ENCODE results near the gene CLPX. TPM values are rescaled to one million over a fixed set of nuclear protein-coding genes. Genes with fewer than 3 reads are reported as not detected.
A peak's percentile ranks its signal among the peaks of the same experiment; 100 is the strongest.
"Not testable (repeated sequence)": the region's sequence is repeated elsewhere in the genome, so short reads cannot be mapped to it uniquely, and the experiment has no call there.

The CLPX gene
- total RNA-seq, 1 donor from 2014 or later = 47.2 TPM

DNA sequence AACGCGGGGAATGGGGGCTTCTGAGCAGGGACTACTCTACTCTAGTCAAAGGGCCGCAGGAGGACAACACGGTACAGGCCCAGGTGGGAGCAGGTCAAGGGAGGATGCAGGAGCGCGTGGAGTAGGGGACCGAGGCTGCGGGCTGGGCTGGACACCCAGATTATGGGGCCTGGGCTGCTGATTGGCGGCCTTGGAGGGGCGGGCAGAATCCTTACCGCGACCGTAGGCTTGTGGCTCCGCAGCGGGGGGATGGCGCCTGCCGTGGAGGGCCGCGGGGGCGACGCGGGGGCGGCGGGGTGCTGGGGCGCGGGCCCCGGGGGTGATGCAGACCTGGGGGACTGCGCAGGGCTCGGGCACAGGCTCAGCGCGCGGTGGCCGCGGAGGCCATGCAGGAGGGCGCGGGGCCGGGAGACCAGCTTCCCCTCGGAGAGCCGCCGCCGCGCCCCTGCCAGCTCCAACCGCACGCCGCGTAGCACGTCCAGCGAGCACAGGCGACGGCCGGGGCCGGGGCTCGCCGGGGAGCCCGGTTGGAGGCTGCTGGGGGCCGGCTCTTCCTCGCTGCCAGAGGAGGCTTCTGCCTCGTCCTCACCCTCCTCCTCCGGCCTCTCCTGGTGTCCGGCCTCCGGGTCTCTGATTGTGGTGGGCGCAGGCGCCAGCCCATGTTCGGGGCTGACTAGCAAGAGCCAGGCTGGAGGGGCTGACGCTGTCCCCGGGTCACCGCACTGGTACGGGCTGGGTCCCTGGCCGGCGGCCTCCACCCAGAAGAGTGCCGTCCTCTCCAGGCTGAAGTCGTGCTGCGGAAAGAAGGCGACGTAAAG lies 83.0 kb downstream of the CLPX start:
- no peak for DNase-seq (ENCODE audit: low spot score)

DNA sequence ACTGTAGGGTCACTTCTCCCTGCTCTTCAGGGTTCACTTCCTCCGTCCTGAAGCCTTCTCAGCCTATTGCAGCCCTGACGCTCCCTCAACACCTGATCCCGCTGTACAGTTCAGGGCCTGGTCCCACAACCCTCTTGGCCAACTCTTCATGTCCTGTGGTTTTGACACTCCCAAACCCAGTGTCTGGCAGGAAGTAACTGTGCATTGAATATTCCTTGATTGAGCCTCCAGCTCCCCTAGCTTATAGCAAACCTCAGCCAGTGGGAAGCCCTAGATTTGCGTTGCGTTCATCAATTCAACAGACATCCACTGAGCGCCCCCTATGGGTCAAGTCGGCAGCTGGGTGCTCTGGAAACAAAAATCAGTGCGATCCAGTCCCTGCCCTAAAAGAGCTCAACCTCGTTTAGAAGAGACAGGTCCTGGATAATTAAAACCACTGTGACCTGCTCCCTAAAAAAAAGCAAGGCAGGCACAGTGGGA lies 83.7 kb downstream of the CLPX start:
- peak; percentile 67 for DNase-seq (ENCODE audit: low spot score)

DNA sequence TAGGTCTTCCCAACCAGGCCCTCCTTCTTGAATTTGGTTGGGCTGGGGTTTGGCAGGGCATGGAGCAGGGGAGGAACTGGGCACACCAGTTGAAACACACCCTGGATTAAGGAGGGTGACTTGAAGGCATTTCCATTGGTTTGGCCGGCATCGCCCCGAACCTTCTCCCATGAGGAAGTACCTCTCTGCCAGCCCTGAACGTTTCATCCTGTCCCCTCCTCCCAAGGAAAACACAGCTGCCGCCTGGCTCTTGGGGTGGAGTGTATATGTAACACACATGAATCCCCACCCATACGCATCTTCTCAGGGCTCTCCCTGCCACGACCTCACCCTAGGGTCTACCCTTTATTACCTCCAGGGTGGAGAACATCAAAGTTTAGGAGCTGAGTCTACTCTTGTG lies 84.7 kb downstream of the CLPX start:
- DNase-seq (ENCODE audit: low spot score) = no peak

DNA sequence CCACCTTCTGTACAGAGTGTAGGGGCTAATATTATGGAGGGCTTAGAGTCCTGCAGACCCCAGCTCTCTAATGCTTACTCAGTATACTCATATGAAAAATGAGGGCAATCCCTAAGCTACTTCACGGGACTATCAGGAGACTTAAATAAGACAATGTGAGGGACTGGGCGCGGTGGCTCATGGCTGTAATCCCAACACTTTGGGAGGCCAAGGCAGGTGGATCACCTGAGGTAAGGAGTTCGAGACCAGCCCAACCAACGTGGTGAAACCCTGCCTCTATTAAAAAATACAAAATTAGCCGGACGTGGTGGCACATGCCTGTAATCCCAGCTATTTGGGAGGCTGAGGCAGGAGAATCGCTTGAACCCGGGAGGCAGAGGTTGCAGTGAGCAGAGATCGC lies 85.3 kb downstream of the CLPX start:
- not testable (repeated sequence) for DNase-seq (ENCODE audit: low spot score)

DNA sequence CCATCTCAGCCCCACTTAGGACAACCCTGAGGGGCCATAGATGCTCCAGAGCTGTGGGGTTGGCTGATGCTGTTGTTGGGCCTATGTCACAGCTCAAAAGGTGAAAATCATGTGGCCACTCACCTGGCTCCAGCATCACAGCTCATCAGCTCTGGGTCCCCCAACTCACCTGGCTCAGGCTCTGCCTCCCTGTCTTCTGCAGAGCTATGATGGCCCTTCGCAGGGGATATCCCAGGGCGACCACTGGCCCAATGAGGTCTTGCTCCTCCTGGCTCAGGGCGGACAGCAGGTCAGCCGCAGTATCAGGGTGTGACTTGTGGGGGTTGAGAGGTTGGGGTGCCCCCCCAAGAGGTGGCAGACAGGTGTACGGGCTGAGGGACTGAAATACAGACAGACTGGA lies 85.8 kb downstream of the CLPX start:
- no peak for DNase-seq (ENCODE audit: low spot score)

Other genes starting within 250 kb of the CLPX start
- gene SPG21, start 195.4 kb downstream of the CLPX start, total RNA-seq = 76.1 TPM
- gene MTFMT, start 155.7 kb downstream of the CLPX start, total RNA-seq = 13.2 TPM
- gene SLC51B, start 140.0 kb downstream of the CLPX start, total RNA-seq = 0.37 TPM
- 17.5 TPM for gene RASL12, start 117.4 kb downstream of the CLPX start, total RNA-seq
- not detected for gene KBTBD13, start 108.6 kb downstream of the CLPX start, total RNA-seq
- gene UBAP1L, start 70.1 kb downstream of the CLPX start, total RNA-seq = 5.6 TPM
- gene PDCD7, start 51.5 kb downstream of the CLPX start, total RNA-seq = 22.0 TPM
- gene CILP, start 26.1 kb upstream of the CLPX start, total RNA-seq = 19.2 TPM
- gene PARP16, start 101.5 kb upstream of the CLPX start, total RNA-seq = 12.4 TPM
- gene RNU5A-1, start 110.7 kb upstream of the CLPX start, total RNA-seq = not detected
- 18.4 TPM for gene RNU5B-1, start 119.3 kb upstream of the CLPX start, total RNA-seq
- gene IGDCC3, start 192.7 kb upstream of the CLPX start, total RNA-seq = 0.69 TPM
- gene IGDCC4, start 237.6 kb upstream of the CLPX start, total RNA-seq = 4.1 TPM